Amniotic stem cell (primary cell): ENCODE results near the gene MPG.

ENCODE experiments used
- DNase-seq: peaks from one replicate; lab custom pipeline; 2025; lab: John Stamatoyannopoulos, UW

The MPG gene

DNA sequence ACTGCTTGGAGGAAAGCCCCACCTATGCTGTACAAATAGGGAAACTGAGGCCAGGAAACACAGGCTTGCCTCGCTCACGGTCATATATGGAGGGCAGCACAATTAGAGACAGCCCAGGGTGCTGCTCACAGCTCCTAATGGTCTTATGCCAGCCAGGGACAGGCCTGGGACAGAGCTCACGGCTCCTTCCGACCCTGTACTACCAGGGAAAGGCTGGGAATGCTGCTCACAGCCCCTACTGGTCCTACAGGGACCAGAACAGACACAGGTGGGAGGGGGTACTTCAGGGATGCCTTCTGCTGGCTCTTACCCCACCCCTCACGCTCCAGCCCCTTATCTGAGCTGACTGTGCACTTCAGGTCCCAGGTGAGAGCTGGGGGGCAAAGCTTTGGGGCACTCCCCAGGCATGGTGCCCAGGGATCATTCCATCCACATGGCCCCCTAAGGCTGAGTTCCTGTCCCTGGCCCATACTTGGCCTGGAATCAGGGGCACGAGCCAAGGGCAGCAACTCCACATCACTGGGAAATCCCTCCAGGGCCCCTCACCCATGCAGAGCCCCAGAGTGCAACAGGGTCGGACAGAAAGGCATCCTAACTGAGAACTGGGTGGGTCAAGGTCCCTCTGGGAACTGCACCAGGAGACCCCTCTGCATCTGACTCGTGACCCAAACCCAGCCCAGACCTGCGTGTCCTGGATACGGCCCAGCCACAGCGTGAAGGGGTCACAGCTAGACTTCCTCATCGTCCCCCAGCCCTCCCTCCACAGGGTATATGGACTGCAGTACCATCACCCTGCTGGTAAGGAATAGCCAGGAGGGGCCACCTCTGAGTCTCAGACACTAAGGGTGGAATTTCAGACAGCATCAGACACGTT lies 11.5 kb upstream of the MPG start:
- no peak for DNase-seq

DNA sequence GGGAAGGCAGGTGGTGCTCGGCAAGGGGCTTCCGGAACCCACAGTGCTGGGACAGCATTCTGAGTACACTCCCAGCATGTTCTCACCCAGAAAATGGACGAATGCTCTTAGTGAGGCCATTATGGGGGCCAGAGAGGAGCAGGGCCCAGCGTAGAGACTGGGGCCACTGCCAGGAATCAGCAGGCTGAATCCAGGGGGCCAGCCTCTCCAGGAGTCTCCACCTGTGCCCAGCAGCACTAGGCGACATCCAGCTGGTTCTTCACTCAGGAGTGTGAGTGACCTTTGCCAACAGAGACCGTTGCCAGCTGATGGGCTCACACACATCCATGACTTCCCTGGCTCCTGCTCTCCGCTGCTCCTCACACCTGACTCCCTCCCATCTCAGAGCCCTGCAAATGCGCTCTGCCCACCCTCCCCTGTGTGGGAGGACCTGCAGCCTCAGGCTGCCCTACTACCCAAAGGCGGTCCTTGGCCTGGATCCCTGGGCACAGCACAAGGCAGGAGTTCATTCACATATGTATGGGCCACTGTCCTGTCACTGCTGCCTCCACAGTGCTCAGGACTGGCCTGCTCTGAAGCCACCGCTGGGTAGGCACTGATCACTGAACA lies 10.7 kb upstream of the MPG start:
- no peak for DNase-seq

GRCh38 chr16:67884-68789 lies 9.9 kb upstream of the MPG start:
- no peak for DNase-seq

GRCh38 chr16:69181-69580 lies 8.8 kb upstream of the MPG start:
- DNase-seq = no peak

DNA sequence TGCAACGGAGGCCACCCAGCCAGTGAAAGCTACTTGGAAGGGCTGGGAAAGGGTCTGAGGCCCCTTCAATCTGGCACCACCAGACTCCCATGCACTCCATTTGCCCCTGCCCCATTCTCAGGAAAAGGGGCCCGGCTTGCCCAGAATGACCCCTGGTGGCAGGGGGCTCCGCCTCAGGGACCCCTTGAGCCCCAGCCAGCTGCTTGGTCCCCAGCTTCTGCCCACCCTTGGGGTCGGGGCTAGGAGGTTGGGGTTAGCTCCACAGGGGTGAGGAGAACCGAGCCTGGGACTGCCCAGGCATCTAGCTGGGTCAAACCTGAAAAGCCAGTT lies 6.8 kb upstream of the MPG start:
- DNase-seq = no peak

GRCh38 chr16:71540-72401 lies 6.3 kb upstream of the MPG start:
- peak; percentile 62 for DNase-seq

DNA sequence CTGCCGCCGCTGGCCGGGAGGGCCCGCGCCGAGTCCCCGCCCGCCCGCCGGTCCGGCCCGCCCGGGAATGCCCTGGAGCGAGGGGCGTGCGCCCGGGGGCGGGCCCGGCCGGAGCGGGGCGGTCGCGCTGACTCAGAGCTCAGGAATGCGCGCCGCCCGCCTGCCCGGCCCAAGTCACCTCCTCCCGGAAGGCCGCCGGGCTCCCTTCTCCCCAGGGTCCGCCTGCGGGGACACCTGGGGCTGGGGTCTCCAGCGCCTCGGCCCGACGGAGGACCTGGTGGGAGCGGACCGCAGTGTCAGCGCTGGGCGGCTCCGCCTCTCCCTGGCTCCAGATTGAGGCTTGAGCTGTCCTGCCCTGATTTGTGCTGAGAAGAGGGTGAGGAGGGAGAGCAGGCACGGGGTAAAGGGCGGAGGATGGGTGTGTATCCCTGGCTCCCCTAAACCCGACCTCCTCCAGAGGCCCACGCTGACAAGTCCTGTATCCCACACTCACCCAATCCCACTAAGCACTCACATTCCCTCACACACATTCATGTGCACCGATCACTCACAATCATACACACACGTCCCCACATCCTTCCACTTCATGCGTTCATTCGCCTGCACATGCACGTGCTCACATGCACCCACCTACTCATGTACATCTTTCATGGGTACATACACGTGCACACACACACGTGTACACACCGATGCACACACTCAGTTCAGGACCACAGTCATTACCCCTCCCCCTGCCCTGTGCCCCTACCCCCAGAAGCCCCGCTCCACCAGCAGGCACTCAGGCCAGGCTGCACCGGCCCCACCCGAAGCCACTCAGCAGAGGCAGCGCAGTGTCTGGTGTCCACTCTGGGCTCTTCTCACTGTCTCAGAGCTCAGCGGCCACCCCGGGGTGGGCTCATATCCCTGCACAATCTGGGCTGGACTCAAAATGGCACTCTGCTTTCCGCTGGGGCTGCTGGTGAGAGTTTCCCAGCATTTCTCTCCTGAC lies 5.2 kb upstream of the MPG start, which contains the start of gene RHBDF1:
Gene RHBDF1 (minus strand): TSS at position 71 of the 988 bp plus-strand sequence. CDS start 7,616 bp downstream, outside the sequence.
- DNase-seq = no peak

DNA sequence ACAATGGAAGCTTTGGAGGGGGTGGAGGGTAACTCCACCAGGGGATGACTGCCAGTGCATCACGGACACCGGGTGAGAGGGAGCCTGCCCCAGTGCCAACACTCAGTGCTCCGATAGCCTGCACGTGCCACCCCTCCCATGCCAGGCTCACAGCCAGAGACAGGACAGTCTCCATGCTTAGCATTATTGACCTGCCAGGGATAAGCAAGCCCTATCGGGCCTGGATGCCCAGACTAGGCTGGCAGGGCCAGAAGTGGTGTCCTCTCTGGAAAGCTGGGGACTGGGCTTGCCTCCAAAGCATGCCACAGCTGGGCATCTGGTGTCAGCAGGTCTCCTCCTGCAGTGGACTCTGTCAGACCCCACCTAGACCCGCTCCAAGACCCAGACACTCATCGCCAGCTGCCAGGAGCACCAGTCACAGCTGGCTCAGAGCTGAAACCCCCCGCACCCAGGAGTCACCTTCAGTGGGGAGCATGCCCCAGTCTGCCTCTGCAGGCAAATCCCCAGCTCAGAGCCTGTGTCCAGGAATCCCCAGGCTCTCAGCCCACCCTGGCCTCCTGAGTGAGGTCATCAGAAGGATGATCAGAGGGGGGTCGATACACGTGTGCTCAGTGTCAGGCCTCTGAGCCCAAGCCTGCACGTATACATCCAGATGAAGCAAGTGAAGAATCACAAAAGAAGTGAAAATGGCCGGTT lies 3.8 kb upstream of the MPG start:
- DNase-seq = no peak

GRCh38 chr16:74747-75334 lies 3.2 kb upstream of the MPG start:
- no peak for DNase-seq

DNA sequence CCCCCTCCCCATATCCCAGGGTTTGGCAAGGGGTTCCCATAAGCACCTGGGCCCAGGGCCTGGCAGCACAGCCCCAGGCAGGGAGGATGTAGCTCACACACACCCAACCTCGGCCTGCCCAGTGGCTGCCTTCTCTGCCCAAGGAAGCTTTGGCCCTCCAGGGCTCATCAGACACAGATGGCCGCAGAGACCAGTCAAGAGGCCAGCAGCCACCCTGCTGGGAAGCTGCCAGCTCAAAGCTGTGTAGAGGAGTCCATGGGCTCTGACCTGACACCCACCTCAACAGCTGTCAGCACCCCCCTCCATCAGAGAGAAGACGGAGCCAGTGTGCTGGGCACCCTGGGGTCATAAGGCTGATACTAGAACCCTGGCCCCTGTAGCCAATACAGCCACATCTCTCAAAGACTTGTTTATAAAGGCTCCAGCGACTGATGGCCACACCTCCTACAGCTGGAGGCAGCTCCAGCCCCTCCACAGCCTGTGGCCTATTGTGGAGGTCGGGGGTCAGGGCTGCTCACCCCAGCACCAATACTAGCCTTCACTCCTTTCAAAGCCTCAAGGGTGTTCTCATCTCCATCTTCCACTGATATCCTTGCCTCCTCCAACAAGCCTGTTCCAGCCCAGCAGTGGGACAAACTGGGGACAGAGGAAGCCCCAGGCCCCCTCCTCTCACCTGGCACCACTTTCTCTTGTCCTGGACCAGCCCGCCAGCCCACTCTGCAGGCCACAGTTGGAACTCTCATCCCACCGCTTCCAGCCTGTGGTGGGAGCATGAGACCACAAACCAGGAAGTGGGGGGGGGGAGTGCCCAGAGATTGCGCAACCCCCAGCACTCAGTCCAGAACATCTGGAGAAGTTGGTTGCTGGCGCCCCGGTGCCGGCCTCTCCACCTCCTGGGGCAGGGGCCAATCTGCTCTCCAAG lies 2.2 kb upstream of the MPG start:
- peak; percentile 31 for DNase-seq

DNA sequence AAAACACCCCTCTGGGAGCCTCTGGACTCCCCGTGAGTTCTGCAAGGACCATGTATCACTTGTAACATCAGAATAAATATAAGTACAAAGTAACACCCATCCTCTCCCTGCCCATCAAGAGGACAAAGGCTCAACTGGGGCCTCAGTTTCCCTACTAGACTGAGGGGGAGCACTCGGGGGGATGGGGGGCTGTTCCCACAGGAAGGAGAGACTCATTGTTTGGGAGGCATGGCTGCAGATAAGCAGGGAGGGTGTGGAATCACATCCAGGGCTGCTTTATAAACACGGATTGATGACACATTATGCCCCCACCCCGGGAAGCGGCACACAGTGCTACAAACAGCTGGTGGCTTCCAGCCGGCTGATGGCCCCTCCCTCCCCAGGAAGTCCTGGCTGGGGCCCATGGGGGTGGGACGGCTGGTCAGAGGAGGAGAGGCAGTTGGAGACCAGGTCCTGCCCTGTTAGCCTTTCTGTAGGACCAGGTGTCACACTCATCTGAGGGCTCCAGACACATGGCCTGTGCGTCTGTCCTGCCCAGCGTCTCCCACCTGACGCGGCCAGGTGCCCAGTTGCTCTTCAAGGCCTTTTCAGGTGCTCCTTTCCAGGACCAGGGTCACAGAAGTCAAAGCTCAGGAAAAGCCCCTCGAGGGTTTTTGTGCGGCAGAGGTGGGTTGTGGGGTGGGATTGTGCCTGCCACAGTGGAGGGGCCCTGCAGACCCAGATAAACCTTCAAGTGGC lies 1.3 kb upstream of the MPG start:
- peak; percentile 39 for DNase-seq

- no peak for DNase-seq
Observed at GRCh38 chr16:77273-77806, 685 bp upstream of the MPG start.

DNA sequence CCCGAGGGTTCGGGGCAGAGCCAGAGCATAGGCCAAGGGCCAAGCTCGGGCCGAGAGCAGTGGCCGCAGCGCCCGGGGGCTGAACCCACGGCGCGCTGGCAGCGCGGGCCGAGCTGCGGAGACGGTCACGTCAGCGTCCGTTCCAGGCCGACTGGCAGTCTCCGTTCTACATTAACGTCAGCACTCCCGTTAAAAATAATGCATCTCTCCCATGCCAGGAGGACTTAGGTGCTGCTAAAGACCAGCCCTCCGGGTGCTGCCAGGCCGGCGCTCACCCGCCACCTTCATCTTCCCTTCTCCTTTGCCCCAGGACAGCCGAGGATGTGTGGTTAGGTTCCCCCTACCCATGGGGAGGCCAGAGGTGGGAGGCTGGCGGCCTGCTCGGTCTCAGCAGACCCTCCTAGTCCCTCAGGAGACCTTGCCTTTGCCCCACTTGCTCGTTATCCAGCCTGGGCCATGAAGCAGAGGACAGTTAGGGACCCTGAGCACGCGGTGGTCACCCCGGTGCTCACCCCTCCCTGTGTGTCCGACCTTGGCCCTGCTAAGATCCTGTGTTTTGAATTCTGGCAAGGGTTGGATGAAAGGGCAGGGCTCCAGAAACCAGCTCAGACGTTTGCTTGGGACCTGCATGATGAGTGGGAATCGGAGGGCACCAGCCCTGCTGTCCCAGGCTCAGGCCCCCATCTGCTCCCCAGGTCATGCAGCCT lies 572 bp downstream of the MPG start:
- no peak for DNase-seq

DNA sequence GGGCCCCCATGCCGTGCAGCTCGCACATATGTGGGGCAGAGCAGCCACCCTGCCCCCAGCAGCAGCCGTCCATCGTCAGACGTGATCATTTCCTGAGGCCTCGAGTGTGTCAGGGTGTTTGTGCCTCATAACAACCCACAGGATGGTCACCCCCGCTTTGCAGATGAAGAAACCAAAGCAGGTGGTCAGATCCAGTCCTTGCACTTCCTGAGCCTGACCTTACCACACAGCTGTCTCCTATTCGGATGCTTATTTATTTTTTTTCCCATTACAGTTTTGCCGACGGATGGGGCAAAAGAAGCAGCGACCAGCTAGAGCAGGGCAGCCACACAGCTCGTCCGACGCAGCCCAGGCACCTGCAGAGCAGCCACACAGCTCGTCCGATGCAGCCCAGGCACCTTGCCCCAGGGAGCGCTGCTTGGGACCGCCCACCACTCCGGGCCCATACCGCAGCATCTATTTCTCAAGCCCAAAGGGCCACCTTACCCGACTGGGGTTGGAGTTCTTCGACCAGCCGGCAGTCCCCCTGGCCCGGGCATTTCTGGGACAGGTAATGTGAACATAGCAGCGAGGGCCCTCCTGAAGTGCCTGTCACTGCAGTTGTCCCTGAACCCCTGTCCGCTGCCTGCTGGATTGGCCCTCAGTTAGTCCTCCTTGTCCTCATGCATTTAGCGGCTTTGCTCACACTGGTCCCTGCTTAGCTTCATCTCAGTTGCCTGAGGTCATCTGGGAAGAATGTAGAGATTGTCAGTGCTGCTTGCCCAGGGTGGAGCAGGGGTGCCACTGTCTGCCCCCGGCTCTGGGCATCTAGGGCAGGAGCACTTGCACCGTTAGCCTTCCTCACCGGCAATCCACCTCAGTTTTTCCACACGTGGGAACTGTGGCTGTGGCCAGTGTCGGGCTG lies 1.4 kb downstream of the MPG start:
- DNase-seq = no peak

GRCh38 chr16:83060-83603 lies 5.1 kb downstream of the MPG start:
- no peak for DNase-seq
